Gastrocnemius medialis (tissue), 4 donors: ENCODE results near the gene COL4A4.

ENCODE experiments used
- POLR2A ChIP-seq, 2 donors: fragments of 450-650 bp; IDR thresholded peaks; one replicate each; pipeline ENCODE4 v1.6.1; 2017; ENCODE audit warnings: antibody characterized with exemption in 2 of 2, mild to moderate bottlenecking in 2 of 2, moderate library complexity in 2 of 2
- TF ChIP-seq, protein P1 (sequence below), 5 experiments: fragments of 450-650 bp in 3 of 5; fragments of 200-600 bp in 2 of 5; sonication (generic) in 2 of 5; IDR thresholded peaks in 4 of 5; conservative IDR thresholded peaks in 1 of 5; 1 replicate in 4 of 5; 2 replicates in 1 of 5; pipeline ENCODE4 v1.5.1; 2016 to 2019; ENCODE audit warnings: antibody characterized with exemption in 5 of 5, mild to moderate bottlenecking in 3 of 5, moderate library complexity in 3 of 5

DNA sequence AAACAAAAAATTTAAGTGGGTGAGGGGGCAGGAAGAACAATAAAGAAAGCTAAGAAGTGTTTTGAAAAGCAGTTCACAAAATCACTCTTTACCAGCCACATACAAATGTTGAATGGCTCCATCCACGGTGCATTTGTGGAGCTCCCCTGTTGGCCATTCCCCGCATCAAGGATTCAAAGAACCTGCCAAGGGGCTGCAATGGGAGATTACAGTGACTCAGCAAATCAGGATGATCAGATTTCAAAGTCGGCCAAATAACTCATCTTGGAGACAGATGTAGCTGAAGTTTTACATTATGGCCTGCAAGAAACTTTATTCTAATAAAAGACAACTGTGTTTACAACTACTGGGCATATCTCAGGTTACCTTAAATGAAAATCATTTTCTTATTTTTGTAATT is 27.4 kb upstream of the COL4A4 start:
- TF ChIP-seq, protein P1, sequence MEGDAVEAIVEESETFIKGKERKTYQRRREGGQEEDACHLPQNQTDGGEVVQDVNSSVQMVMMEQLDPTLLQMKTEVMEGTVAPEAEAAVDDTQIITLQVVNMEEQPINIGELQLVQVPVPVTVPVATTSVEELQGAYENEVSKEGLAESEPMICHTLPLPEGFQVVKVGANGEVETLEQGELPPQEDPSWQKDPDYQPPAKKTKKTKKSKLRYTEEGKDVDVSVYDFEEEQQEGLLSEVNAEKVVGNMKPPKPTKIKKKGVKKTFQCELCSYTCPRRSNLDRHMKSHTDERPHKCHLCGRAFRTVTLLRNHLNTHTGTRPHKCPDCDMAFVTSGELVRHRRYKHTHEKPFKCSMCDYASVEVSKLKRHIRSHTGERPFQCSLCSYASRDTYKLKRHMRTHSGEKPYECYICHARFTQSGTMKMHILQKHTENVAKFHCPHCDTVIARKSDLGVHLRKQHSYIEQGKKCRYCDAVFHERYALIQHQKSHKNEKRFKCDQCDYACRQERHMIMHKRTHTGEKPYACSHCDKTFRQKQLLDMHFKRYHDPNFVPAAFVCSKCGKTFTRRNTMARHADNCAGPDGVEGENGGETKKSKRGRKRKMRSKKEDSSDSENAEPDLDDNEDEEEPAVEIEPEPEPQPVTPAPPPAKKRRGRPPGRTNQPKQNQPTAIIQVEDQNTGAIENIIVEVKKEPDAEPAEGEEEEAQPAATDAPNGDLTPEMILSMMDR (IDR thresholded peaks at IDR 0.05 in 4 of 5, conservative IDR thresholded peaks at IDR 0.05 in 1 of 5), result peak in 3 of 5 experiments; percentile 24 to 36 (median 27)
- no peak for TF ChIP-seq POLR2A (IDR thresholded peaks at IDR 0.05)
